Amniotic epithelial cell (primary cell): Measurements from ENCODE around the gene TRABD2A.
A peak's percentile ranks its signal among the peaks of the same experiment; 100 is the strongest.
"Not testable (repeated sequence)": the region's sequence is repeated elsewhere in the genome, so short reads cannot be mapped to it uniquely, and the experiment has no call there.

ENCODE experiments used
- DNase-seq: peaks from one replicate; pipeline ENCODE4 v3.0.0-alpha.2; 2010; ENCODE audit warnings: low read depth

Gene TRABD2A

DNA sequence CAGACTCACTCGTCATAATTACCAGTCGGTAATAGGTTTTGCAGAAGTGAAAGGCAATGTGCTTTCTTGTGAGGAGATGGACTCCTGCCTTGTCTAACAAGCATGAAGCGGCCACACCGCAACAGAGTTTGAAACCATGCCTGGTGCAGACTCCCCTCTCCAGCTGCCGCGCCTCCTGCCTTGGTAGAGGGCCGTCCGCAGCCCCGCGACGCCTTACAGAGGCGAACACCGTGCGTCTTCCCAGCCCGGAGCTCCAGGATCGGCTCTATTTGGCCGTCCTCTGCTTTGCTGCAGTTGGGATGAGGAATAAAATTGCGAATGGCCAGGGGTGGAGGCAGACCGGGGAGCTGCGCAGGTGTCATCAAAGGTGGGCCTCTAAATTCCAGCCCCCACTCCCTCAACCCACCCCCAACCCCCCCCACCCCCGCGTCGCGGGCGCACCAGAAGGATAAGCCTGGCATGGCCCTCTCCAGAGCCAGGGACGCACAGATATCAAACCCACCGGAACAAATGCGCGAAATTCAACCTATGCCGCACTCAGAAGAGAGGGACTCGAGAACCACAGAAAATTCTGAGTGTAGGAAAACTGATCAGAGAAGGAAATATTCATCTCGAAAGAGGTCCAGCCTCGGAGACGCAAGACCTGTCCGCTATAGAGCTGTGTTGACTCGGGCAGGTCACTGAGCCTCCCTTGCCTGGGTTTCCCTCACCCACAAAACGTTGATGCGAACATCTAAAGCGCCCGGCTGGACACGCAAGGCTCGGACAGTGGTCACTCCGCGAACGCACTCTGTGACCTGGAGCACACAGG, 1.1 kb downstream of the TRABD2A start:
- DNase-seq, result no peak

- no peak for DNase-seq
Measured at GRCh38 chr2:84878896-84879583, 1.8 kb downstream of the TRABD2A start.

GRCh38 chr2:84878459-84878858, 2.4 kb downstream of the TRABD2A start:
- no peak for DNase-seq

DNA sequence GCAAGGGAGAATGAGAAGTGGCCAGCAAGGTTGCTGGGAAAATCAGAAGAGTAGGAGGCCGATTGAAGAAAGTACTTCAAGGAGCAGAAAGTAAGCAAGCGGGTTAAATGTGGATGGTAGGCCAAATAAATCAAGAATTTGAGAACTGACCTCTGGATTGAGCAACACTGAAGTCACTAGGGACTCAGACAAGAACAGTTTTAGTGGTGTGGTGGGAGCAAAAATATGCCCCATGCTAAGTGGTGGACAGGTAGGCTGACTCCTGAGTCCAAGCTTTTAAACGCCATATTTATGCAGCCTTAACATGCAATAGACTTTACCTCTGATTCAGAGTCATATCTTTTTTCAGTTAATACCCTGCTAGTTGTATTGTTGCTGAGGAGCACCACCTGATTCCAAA, 4.5 kb downstream of the TRABD2A start:
- DNase-seq, result no peak

GRCh38 chr2:84875619-84876018, 5.3 kb downstream of the TRABD2A start:
- not testable (repeated sequence) for DNase-seq

- DNase-seq, result no peak
Measured at GRCh38 chr2:84875213-84875560, 5.7 kb downstream of the TRABD2A start.

- DNase-seq, result peak; percentile 49
Measured at GRCh38 chr2:84874381-84875212, 6.3 kb downstream of the TRABD2A start.

DNA sequence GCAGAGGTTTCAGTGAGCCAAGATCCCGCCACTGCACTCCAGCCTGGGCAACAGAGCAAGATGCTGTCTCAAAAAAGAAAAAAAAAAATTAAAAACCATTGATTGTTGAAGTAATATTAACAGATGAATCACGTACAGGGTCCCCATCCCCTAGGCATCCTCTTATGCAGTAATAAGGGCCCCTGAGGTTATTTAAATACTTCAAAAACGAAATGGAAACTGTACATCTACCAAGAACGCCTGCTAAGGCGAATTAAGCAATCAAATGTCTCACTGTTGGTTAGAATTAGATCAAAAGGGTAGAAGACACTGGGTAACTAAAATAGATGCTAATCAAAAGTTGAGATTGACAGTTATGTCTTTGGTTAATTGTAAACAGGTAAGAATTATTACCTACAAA, 7.5 kb downstream of the TRABD2A start:
- no peak for DNase-seq

GRCh38 chr2:84872691-84873090, 8.2 kb downstream of the TRABD2A start:
- not testable (repeated sequence) for DNase-seq

DNA sequence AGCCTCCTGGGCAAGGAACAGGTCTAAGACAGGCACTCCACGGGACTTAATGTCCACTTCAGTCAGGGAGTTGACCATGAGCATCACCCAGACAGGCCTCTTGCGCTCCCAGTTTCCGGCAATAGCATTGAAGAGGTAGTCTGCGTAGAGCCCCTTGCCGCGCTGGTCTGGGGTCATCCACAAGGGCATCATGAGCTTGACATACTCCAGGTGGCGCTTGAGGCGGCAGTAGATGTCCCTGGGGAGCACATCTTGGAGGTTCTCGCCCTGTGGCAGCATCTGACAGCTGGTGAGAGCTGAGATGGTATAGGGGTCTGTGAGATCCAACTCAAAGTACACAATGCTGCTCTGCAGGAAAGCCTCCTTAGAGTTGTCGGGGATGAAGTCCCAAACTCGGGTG, 10.6 kb downstream of the TRABD2A start:
- DNase-seq, result no peak

GRCh38 chr2:84868327-84868726, 12.6 kb downstream of the TRABD2A start:
- not testable (repeated sequence) for DNase-seq

DNA sequence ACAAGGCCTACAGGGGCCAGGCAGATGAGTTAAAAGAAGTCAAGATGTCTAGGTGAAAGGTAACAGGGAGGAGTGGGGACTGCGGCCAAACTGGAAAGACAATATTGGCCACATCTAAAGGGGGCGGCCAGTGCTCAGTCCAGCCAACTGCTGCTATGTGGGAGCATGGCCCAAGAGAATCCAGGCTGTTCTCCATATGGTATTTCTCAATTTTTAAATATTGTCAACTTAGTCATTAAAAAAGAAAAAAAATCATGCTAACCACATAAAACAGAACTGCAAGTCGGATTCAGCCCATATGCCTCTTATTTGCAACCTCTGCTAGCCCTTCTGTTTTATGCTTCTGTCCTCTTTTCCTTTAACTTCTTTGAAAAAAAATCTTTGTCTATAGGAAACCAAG, 14.8 kb downstream of the TRABD2A start:
- no peak for DNase-seq

- peak; percentile 48 for DNase-seq
Measured at GRCh38 chr2:84865181-84865783, 15.6 kb downstream of the TRABD2A start.

DNA sequence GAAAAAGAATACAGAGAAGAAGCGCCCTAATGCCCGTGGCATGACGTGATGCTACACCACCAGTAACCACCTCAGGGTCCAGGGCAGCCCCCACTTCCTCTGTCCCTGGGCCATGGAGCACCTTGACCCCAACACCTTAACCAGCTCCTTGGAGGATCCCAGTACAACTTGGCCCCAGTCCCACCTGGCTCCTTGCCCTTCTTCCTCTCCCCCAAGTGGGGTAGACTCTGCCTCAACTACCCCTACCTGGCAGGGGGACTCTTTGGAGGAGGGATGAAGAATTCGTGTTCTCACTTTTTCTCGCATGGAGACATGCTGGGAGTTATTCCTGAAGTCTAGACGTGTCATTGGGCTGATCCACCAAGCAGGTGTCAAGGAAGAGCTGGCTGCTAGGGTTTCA, 18.9 kb downstream of the TRABD2A start:
- DNase-seq, result no peak

DNA sequence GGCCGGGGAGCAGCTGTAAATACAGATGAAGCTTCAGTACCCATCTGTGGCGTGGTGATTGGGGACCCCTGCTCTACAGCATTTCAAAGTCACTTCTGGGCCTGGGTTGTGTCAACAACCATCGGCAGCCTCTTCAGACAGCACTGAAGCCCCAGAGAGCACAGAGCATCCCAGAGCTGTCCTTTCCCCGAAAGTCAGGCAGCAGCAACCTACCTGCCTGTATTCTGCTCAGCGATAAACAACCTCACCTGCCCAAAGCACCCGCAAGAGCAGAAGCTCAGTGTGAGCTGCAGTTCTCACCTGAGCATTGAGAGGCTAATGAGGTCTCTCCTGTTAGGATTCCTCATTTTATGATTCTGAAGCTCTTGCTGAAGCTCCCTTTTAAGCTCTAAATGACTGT, 19.3 kb downstream of the TRABD2A start:
- no peak for DNase-seq

DNA sequence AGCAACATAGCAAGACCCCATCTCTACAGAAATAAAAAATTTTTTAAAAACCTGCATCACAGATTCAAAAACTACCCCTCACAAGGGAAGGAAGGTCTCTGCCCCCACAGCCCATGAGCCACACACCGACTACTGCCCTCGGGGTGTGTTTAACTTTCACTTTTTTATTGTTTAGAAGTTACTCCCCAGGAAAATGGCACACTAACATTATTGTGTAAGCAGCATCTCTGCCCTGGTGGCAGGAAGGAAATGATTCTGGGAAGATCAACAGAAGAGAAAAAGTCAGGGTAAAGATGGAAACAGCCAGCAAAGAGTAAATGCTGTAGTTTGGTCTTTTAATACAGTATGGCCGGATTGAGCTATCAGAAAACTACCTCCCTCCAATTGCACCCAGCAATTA, 21.9 kb downstream of the TRABD2A start:
- no peak for DNase-seq

DNA sequence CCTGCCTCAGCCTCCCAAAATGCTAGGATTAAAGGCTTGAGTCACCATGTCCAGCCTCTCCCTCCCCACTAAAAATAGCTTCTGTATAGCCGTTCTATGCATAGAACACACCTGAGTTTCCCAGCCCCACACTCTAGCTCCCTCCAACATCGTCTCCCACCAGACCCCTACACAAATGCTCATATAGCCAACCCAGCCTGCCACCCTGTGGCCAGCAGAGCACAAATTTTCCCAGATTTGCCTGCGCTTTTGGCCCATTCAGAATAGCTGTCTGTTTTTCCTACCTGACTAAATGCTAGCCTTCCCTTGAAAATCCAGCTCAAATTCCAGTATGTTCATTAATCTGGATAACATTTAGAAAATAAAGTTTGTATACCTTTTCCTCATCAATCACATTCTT, 22.8 kb downstream of the TRABD2A start:
- no peak for DNase-seq

- DNase-seq, result no peak
Measured at GRCh38 chr2:84857566-84857965, 23.3 kb downstream of the TRABD2A start.

DNA sequence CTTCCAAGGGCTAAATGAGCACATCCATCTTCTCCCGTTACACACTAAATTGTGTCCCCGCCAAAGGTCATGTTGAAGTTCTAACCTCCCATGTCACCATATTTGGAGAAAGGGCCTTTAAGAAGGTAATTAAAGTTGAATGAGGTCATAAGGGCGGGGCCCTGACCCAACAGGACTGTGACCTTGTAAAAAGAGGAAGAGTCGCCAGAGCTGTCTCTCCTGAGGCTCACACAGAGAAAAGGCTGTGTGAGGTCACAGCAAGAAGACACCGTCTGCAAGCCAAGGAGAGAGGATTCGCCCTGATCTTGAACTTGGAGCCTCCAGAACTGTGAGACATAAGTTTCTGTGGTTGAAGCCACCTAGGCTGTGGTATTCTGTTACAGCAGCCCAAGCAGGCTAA, 24.1 kb downstream of the TRABD2A start:
- no peak for DNase-seq

- no peak for DNase-seq
Measured at GRCh38 chr2:84855731-84856130, 25.2 kb downstream of the TRABD2A start.

GRCh38 chr2:84854850-84855249, 26.0 kb downstream of the TRABD2A start:
- no peak for DNase-seq

DNA sequence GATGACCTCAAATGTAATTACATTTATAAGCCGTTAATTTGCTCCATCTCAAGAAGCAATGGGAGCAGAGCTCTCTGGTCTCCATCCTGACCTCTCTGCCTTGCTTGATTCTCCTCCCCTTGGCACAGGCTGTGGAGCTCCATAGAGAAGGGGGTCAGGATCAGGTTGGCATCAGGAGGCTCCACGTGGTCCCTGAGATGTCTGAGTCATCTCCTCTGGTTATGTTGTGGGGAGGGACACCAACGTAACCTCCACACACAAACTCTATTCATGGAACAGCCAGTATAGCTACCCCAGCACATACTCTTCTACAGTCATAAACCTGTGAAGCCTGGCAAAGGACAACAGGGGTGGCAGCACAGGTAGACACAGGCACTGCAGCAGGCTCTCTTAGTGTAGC, 29.0 kb downstream of the TRABD2A start:
- no peak for DNase-seq
